GM12872 (cell line): ENCODE results near the gene MEGF11.

Source experiments
- CTCF ChIP-seq: IDR thresholded peaks from 3 replicates; pipeline ENCODE4 v1.5.1; 2011; ENCODE audit warnings: low read depth, mild to moderate bottlenecking, low read length, moderate library complexity; ENCODE audit not compliant: insufficient read depth

MEGF11 gene

GRCh38 chr15:66092053-66093016, 161.2 kb downstream of the MEGF11 start:
- TF ChIP-seq CTCF, result no peak

- no peak for TF ChIP-seq CTCF
Observed at GRCh38 chr15:66089509-66089908, 164.0 kb downstream of the MEGF11 start.

- no peak for TF ChIP-seq CTCF
Observed at GRCh38 chr15:66089049-66089448, 164.5 kb downstream of the MEGF11 start.

GRCh38 chr15:66085128-66085527, 168.4 kb downstream of the MEGF11 start:
- peak; percentile 42; the same call in 2 of the 3 replicates for TF ChIP-seq CTCF

GRCh38 chr15:66084704-66085103, 168.8 kb downstream of the MEGF11 start:
- TF ChIP-seq CTCF, result no peak

GRCh38 chr15:66080717-66081398, 172.7 kb downstream of the MEGF11 start:
- TF ChIP-seq CTCF, result 0 out of 3 replicates have a peak, but pooled peaks have one; percentile 12

- TF ChIP-seq CTCF, result no peak
Observed at GRCh38 chr15:66078929-66079275, 174.6 kb downstream of the MEGF11 start.
